ENCODE results near the gene SHH. TPM values are rescaled to one million over a fixed set of nuclear protein-coding genes. Genes with fewer than 3 reads are reported as not detected.

SHH gene
- total RNA-seq, 3 donors from 2014 or later, result 2.4 to 9.6 (median 6.6) TPM

- peaks cover 4% of the 10 kb centered on the region for H3K4me1 ChIP-seq (ENCODE audit: low read depth)
- TF ChIP-seq, protein P1, sequence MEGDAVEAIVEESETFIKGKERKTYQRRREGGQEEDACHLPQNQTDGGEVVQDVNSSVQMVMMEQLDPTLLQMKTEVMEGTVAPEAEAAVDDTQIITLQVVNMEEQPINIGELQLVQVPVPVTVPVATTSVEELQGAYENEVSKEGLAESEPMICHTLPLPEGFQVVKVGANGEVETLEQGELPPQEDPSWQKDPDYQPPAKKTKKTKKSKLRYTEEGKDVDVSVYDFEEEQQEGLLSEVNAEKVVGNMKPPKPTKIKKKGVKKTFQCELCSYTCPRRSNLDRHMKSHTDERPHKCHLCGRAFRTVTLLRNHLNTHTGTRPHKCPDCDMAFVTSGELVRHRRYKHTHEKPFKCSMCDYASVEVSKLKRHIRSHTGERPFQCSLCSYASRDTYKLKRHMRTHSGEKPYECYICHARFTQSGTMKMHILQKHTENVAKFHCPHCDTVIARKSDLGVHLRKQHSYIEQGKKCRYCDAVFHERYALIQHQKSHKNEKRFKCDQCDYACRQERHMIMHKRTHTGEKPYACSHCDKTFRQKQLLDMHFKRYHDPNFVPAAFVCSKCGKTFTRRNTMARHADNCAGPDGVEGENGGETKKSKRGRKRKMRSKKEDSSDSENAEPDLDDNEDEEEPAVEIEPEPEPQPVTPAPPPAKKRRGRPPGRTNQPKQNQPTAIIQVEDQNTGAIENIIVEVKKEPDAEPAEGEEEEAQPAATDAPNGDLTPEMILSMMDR (IDR thresholded peaks at IDR 0.05), result no peak
- H3K9me3 ChIP-seq, result no peaks in the 10 kb centered on the region
- DNase-seq (no peak), ATAC-seq (no peak)
- H3K36me3 ChIP-seq (ENCODE audit: low read depth), result no peaks in the 10 kb centered on the region
- no peak overlapping the region for H3K4me3 ChIP-seq
- intact Hi-C loops (cut with DNase I, micrococcal nuclease), result no loop called here
Measured at GRCh38 chr7:155850001-155850436, 37.8 kb upstream of the SHH start.

- peak in 2 of 3 donors; percentile 54 to 57 for DNase-seq
- intact Hi-C loops (cut with DNase I, micrococcal nuclease), result no loop called here
Measured at GRCh38 chr7:155848691-155849669, 36.7 kb upstream of the SHH start.

GRCh38 chr7:155847821-155848435 is 35.7 kb upstream of the SHH start:
- DNase-seq (no peak), ATAC-seq (no peak)
- Histone ChIP-seq H3K36me3 (ENCODE audit: low read depth) (no peaks in the 10 kb centered on the region), H3K4me3 (no peak overlapping the region), H3K4me1 (ENCODE audit: low read depth) (peaks cover 14% of the 10 kb centered on the region), H3K9me3 (no peaks in the 10 kb centered on the region)
- TF ChIP-seq, protein P1 (IDR thresholded peaks at IDR 0.05), result no peak
- intact Hi-C loops (cut with DNase I, micrococcal nuclease), result no loop called here

More at GRCh38 chr7:155848691-155849669, 36.7 kb upstream of the SHH start:
- Histone ChIP-seq H3K4me3 (no peak overlapping the region), H3K36me3 (ENCODE audit: low read depth) (no peaks in the 10 kb centered on the region), H3K4me1 (ENCODE audit: low read depth) (peaks cover 9% of the 10 kb centered on the region), H3K9me3 (no peaks in the 10 kb centered on the region)
- TF ChIP-seq, protein P1 (IDR thresholded peaks at IDR 0.05), result no peak
- peak; percentile 85 for ATAC-seq

DNA sequence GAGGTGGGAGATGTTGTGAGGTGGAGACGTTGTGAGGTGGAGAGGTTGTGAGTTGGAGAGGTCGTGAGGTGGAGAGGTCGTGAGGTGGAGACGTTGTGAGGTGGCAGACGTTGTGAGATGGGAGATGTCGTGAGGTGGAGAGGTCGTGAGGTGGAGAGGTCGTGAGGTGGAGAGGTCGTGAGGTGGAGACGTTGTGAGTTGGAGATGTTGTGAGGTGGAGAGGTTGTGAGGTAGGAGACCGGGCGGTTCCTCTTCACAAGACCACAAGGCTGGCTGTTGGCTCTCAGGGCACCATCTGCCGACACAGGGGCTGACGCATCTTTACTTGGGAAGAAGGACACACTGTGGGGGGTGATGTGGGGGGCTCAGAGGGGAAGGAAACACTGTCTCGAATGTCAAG is 34.7 kb upstream of the SHH start:
- Histone ChIP-seq H3K4me1 (ENCODE audit: low read depth) (peaks cover 14% of the 10 kb centered on the region), H3K36me3 (ENCODE audit: low read depth) (no peaks in the 10 kb centered on the region), H3K9me3 (no peaks in the 10 kb centered on the region), H3K4me3 (no peak overlapping the region)
- intact Hi-C loops (cut with DNase I, micrococcal nuclease), result no loop called here
- TF ChIP-seq, protein P1 (IDR thresholded peaks at IDR 0.05), result no peak
- no peak for ATAC-seq
- no peak for DNase-seq

GRCh38 chr7:155846156-155846555 is 33.9 kb upstream of the SHH start:
- peaks cover 14% of the 10 kb centered on the region for H3K4me1 ChIP-seq (ENCODE audit: low read depth)
- TF ChIP-seq, protein P1 (IDR thresholded peaks at IDR 0.05), result no peak
- no peaks in the 10 kb centered on the region for H3K9me3 ChIP-seq
- ATAC-seq (no peak), DNase-seq (no peak)
- H3K4me3 ChIP-seq, result no peak overlapping the region
- no peaks in the 10 kb centered on the region for H3K36me3 ChIP-seq (ENCODE audit: low read depth)
- intact Hi-C loops (cut with DNase I, micrococcal nuclease), result no loop called here

Measured in mucosa of descending colon (tissue), 3 donors.